HepG2 (cell line): ENCODE data around the gene GBX1. TPM values are rescaled to one million over a fixed set of nuclear protein-coding genes. Genes with fewer than 3 reads are reported as not detected.

Experiments used
- ATAC-seq: fragments of 200-7000 bp; cut with Tn5 transposase; 3 replicates; pipeline ENCODE4 v1.9.1; 2020; ENCODE audit warnings: mild to moderate bottlenecking, moderate library complexity
- BruUV-seq: library from RNA; stranded (reverse); fragments of 400-500 nt; replicated peaks from 2 replicates; lab custom pipeline; 2021; lab: Mats Ljungman, UMichigan
- CTCF ChIA-PET: fragments of 300-600 bp; formaldehyde crosslinking; extraction: SDS; loops from one replicate; lab custom pipeline; 2021; ENCODE audit warnings: low total read pairs, inconsistent platforms, low intra/inter-chr PET ratio; lab: Yijun Ruan, JAX
- POLR2A ChIA-PET: fragments of 350-600 bp; sonication (Branson Sonifier 250); formaldehyde crosslinking; loops from one replicate; lab custom pipeline; 2020; ENCODE audit warnings: antibody characterized with exemption, inconsistent platforms; lab: Yijun Ruan, JAX
- DNase-seq: peaks from one replicate; pipeline ENCODE4 v3.0.0-alpha.2; 2015; ENCODE audit warnings: low spot score
- FAIRE-seq: peaks from 3 replicates; lab custom pipeline; 2011; peaks lifted over from hg19 to GRCh38; lab: Jason Lieb, UNC
- H2AFZ ChIP-seq: one replicate; pipeline ENCODE4 v1.6.1; 2011; ENCODE audit warnings: low read length, inconsistent platforms
- H3K27ac ChIP-seq: fragments of 300-600 bp; 3 replicates; pipeline ENCODE4 v1.8.0; 2011; ENCODE audit warnings: mixed run types, mild to moderate bottlenecking, mixed read lengths, low read length, inconsistent platforms; ENCODE audit not compliant: insufficient read depth; ENCODE audit errors: extremely low read length
- H3K27me3 ChIP-seq, 2 experiments: fragments of 200-600 bp in 1 of 2; 2 replicates in 1 of 2; 3 replicates in 1 of 2; pipeline versions ENCODE4 v1.6.0 to v1.8.0; 2011; ENCODE audit warnings: low read length in 2 of 2, mild to moderate bottlenecking in 2 of 2, moderate library complexity in 2 of 2, inconsistent platforms in 1 of 2; ENCODE audit not compliant: insufficient read depth in 2 of 2, control insufficient read depth in 1 of 2
- H3K36me3 ChIP-seq, 2 experiments: fragments of 200-600 bp in 1 of 2; replicated peaks in 1 of 2; 2 replicates in 1 of 2; 3 replicates in 1 of 2; pipeline versions ENCODE4 v1.5.1 to v1.8.0; 2011; ENCODE audit warnings: low read length in 2 of 2, inconsistent platforms in 1 of 2; ENCODE audit not compliant: insufficient read depth in 2 of 2, control insufficient read depth in 1 of 2
- H3K4me1 ChIP-seq: 2 replicates; pipeline ENCODE4 v1.5.1; 2012; ENCODE audit warnings: low read length, inconsistent platforms; ENCODE audit not compliant: insufficient read depth
- H3K4me2 ChIP-seq: 2 replicates; pipeline ENCODE4 v1.6.0; 2011; ENCODE audit warnings: low read depth, low read length, inconsistent platforms
- H3K4me3 ChIP-seq, 3 experiments: fragments of 200-600 bp in 1 of 3; sonication (generic), shearing (Covaris generic) in 1 of 3; replicated peaks in 1 of 3; 2 replicates each; pipeline ENCODE4 v1.5.1; 2011 to 2016; ENCODE audit warnings: low read length in 3 of 3, inconsistent platforms in 2 of 3, low read depth in 2 of 3, mild to moderate bottlenecking in 2 of 3, control low read depth in 1 of 3, mixed read lengths in 1 of 3; ENCODE audit not compliant: insufficient read depth in 1 of 3
- H3K79me2 ChIP-seq: one replicate; pipeline ENCODE4 v1.6.1; 2011; ENCODE audit warnings: low read length, inconsistent platforms; ENCODE audit not compliant: insufficient read depth
- H3K9ac ChIP-seq: 2 replicates; pipeline ENCODE4 v1.6.0; 2011; ENCODE audit warnings: mild to moderate bottlenecking, low read depth, low read length, inconsistent platforms; ENCODE audit not compliant: insufficient read depth
- H3K9me3 ChIP-seq: 2 replicates; pipeline ENCODE4 v1.5.1; 2012; ENCODE audit warnings: mild to moderate bottlenecking, low read length
- H4K20me1 ChIP-seq: 2 replicates; pipeline ENCODE4 v1.6.0; 2011; ENCODE audit warnings: inconsistent platforms, mild to moderate bottlenecking, low read length, moderate library complexity; ENCODE audit not compliant: insufficient read depth
- ARNTL ChIP-seq: sonication (generic); formaldehyde crosslinking; IDR thresholded peaks from 2 replicates; pipeline ENCODE4 v1.4.0; 2020; ENCODE audit warnings: mild to moderate bottlenecking, missing genetic modification reagents
- CHD2 ChIP-seq: IDR thresholded peaks from 2 replicates; pipeline ENCODE4 v1.6.1; 2011; ENCODE audit warnings: low read depth, low read length, improper control_type of control experiment
- DNMT3B ChIP-seq: conservative IDR thresholded peaks from 2 replicates; pipeline ENCODE4 v1.6.1; 2016; ENCODE audit warnings: missing biosample characterization, control low read depth
- FIP1L1 ChIP-seq: fragments of 200-400 bp; formaldehyde crosslinking; IDR thresholded peaks from 2 replicates; pipeline ENCODE4 v1.6.1; 2018; ENCODE audit warnings: low read depth, mild to moderate bottlenecking, low read length, moderate library complexity, borderline replicate concordance; ENCODE audit not compliant: insufficient read depth
- KMT2A ChIP-seq: sonication (generic); formaldehyde crosslinking; IDR thresholded peaks from 2 replicates; pipeline ENCODE4 v1.4.0; 2020; ENCODE audit warnings: missing genetic modification reagents
- MYC ChIP-seq: sonication (generic); formaldehyde crosslinking; IDR thresholded peaks from 2 replicates; pipeline ENCODE4 v1.9.0; 2021; ENCODE audit warnings: missing genetic modification reagents, borderline replicate concordance
- MYNN ChIP-seq: sonication (generic); formaldehyde crosslinking; IDR thresholded peaks from 2 replicates; pipeline ENCODE4 v1.4.0; 2020; ENCODE audit warnings: mild to moderate bottlenecking, low read depth, missing genetic modification reagents
- TAF1 ChIP-seq: sonication (generic); formaldehyde crosslinking; IDR thresholded peaks from 2 replicates; pipeline ENCODE4 v1.4.0; 2020; ENCODE audit warnings: missing genetic modification reagents
- ZNF256 ChIP-seq: sonication (generic); formaldehyde crosslinking; conservative IDR thresholded peaks from 2 replicates; pipeline ENCODE4 v1.4.0; 2020; ENCODE audit warnings: missing genetic modification reagents
- ZNF33B ChIP-seq: sonication (generic); formaldehyde crosslinking; IDR thresholded peaks from 2 replicates; pipeline ENCODE4 v1.5.1; 2020; ENCODE audit warnings: mild to moderate bottlenecking, missing genetic modification reagents
- ZNF749 ChIP-seq: sonication (generic); formaldehyde crosslinking; IDR thresholded peaks from 2 replicates; pipeline ENCODE4 v1.8.0; 2022; ENCODE audit warnings: mild to moderate bottlenecking, missing genetic modification reagents, moderate library complexity, borderline replicate concordance
- ZNF768 ChIP-seq: sonication (generic); formaldehyde crosslinking; IDR thresholded peaks from 2 replicates; pipeline ENCODE4 v1.4.0; 2020; ENCODE audit warnings: missing genetic modification reagents
- ZNF776 ChIP-seq: sonication (generic); formaldehyde crosslinking; IDR thresholded peaks from 2 replicates; pipeline ENCODE4 v1.4.0; 2020; ENCODE audit warnings: mild to moderate bottlenecking, missing genetic modification reagents
- ZSCAN9 ChIP-seq: IDR thresholded peaks from 2 replicates; pipeline ENCODE4 v1.6.1; 2016; ENCODE audit warnings: borderline replicate concordance
- WGBS: methylation state at CpG from one replicate; pipeline ENCODE4 v1.1.6; 2017; ENCODE audit warnings: low lambda C conversion rate; 5-methylcytosine and 5-hydroxymethylcytosine counted together
- in situ Hi-C: cut with HindIII; loops from 2 replicates; pipeline ENCODE4 v1.10.0; 2017; ENCODE audit warnings: low pct_unique_long_range_greater_than_20kb; ENCODE audit not compliant: extremely low pct_ligation_motif_present
- intact Hi-C: fragments of 100-400 bp; cut with micrococcal nuclease; formaldehyde crosslinking; loops from one replicate; pipeline ENCODE4 v1.10.0; 2022; ENCODE audit not compliant: unreplicated experiment
- polyA plus RNA-seq, 8 experiments: library from polyadenylated mRNA; depleted of rRNA in 3 of 8; stranded (reverse) in 7 of 8; unstranded in 1 of 8; fragments of >200 nt; fragmentation: Illumina TruSeq in 4 of 8; extraction: Trizol in 4 of 8; gene quantifications; 2 replicates each; pipeline versions ENCODE4 v1.2.1 to v1.2.3, GENCODE V29; 2011 to 2016; ENCODE audit warnings: low read depth in 4 of 8, missing spikeins in 1 of 8, mixed read lengths in 1 of 8; ENCODE audit not compliant: insufficient read depth in 1 of 8
- total RNA-seq, 5 experiments: library from RNA; depleted of rRNA; stranded (reverse); fragments of >200 nt; fragmentation: Illumina TruSeq; extraction: Trizol; gene quantifications; 2 replicates each; pipeline ENCODE4 v1.2.3, GENCODE V29; 2016; ENCODE audit warnings: low read depth in 1 of 5
- TF ChIP-seq, protein P1 (sequence below): sonication (generic); formaldehyde crosslinking; IDR thresholded peaks from 2 replicates; pipeline ENCODE4 v1.4.0; 2020; ENCODE audit warnings: missing genetic modification reagents, borderline replicate concordance
- TF ChIP-seq, protein P2 (sequence below): sonication (generic); formaldehyde crosslinking; IDR thresholded peaks from 2 replicates; pipeline ENCODE4 v1.4.0; 2020; ENCODE audit warnings: missing genetic modification reagents, borderline replicate concordance
- TF ChIP-seq, protein P3 (sequence below): sonication (generic); formaldehyde crosslinking; IDR thresholded peaks from 2 replicates; pipeline ENCODE4 v1.4.0; 2020; ENCODE audit warnings: low read depth, mild to moderate bottlenecking, missing genetic modification reagents

Gene GBX1
- total and polyA plus RNA-seq, 2 of the 13 experiments (the other 11 are each of a cell fraction or from before 2014, with no cell fraction given): not detected

DNA sequence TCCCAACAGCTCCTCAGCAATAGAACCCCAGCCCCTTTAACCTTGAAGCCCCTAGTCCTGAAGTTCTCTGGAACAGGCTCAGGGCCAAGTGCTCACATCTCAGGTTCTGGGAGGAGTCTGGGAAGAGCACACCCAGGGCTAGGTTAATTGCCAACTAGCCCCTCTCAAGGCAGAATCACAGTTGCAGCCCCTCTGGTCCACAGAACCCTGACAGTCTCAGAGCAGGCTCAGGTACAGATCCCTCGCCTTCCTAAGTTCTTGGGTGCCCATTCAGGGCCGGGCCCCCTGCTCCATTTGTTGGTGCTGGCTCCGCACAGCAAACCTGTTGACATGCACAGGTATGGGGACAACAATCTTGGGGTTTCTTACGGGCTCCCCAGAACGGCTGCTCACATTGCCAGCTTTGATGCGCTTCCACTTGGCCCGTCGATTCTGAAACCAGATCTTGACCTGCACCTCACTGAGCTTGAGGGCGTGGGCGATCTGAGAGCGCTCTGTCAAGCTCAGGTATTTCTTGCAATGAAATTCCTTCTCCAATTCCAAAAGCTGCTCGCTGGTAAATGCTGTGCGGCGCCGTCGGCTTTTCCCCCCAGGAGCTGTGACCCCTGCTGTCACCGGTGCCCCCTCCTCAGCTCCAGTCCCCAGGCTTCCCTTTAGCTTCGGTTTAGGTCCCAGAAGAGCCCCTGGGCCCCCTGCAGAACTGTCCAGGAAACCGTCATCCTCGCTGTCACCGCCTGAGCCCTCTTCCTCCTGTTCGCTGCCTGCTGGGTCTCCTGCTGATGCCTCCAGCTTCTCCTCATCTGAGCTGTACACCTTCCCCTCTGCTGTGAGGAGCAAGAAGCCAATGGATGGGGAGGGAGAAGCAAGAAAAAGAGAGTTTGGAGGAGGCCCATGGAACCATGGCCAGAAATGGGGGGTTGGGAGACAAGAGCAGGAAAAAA is 18.9 kb downstream of the GBX1 start (continued):
- no peak for TF ChIP-seq ZSCAN9 (CRISPR knock-in tag)
- no peak for TF ChIP-seq ARNTL (CRISPR knock-in tag)
- no peak for TF ChIP-seq KMT2A
- no peak for TF ChIP-seq MYC
- TF ChIP-seq ZNF749 (CRISPR knock-in tag): no peak
- no peak for TF ChIP-seq ZNF768 (CRISPR knock-in tag)

DNA sequence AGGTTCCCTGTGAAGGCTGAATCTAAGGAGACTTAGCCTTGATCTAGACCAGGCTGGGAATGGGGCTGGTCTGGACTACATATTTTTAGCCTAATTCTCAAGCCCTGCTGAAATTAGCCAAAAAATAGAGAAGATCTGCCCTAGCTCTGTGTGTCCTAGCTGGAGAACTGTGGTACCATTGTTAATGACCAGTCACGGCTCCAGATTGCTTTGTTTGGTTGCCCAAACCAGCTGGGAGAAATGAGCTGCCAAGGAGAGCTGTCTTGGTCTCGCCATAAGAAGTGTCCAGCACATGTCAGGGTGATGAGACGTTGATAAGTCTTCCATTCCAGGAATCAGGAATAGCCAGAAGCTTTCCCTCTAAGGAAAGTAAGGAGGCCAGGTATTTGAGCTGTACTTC is 20.7 kb downstream of the GBX1 start:
- Histone ChIP-seq H3K36me3 (peaks cover 9 to 10% of the 10 kb centered on the region in 2 experiments; a peak in 4 of 5 replicates), H4K20me1 (no peaks in the 10 kb centered on the region), H2AFZ (no peak overlapping the region), H3K27me3 (peaks cover 2 to 22% of the 10 kb centered on the region in 2 experiments; a peak in 3 of 5 replicates), H3K27ac (no peak overlapping the region), H3K4me2 (no peak overlapping the region), H3K79me2 (no peaks in the 10 kb centered on the region), H3K4me3 (no peak overlapping the region), H3K4me1 (no peaks in the 10 kb centered on the region), H3K9me3 (no peaks in the 10 kb centered on the region), H3K9ac (no peak overlapping the region)
- in situ Hi-C loops (no loop called here), intact Hi-C loops (no loop called here)
- ChIA-PET POLR2A (no interaction called here), CTCF (no interaction called here)
- 77% methylated on average over 3 of the region's 3 CpGs for WGBS
- BruUV-seq: no TSS peak
- TF ChIP-seq FIP1L1 (no peak), ZNF33B (CRISPR knock-in tag) (no peak), CHD2 (no peak), ZNF776 (CRISPR knock-in tag) (no peak), DNMT3B (CRISPR knock-in tag) (no peak), MYNN (no peak), ZNF256 (CRISPR knock-in tag) (no peak), TAF1 (CRISPR knock-in tag) (no peak)
- TF ChIP-seq, protein P1, sequence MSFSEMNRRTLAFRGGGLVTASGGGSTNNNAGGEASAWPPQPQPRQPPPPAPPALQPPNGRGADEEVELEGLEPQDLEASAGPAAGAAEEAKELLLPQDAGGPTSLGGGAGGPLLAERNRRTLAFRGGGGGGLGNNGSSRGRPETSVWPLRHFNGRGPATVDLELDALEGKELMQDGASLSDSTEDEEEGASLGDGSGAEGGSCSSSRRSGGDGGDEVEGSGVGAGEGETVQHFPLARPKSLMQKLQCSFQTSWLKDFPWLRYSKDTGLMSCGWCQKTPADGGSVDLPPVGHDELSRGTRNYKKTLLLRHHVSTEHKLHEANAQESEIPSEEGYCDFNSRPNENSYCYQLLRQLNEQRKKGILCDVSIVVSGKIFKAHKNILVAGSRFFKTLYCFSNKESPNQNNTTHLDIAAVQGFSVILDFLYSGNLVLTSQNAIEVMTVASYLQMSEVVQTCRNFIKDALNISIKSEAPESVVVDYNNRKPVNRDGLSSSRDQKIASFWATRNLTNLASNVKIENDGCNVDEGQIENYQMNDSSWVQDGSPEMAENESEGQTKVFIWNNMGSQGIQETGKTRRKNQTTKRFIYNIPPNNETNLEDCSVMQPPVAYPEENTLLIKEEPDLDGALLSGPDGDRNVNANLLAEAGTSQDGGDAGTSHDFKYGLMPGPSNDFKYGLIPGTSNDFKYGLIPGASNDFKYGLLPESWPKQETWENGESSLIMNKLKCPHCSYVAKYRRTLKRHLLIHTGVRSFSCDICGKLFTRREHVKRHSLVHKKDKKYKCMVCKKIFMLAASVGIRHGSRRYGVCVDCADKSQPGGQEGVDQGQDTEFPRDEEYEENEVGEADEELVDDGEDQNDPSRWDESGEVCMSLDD (CRISPR knock-in tag): no peak
- TF ChIP-seq, protein P2, sequence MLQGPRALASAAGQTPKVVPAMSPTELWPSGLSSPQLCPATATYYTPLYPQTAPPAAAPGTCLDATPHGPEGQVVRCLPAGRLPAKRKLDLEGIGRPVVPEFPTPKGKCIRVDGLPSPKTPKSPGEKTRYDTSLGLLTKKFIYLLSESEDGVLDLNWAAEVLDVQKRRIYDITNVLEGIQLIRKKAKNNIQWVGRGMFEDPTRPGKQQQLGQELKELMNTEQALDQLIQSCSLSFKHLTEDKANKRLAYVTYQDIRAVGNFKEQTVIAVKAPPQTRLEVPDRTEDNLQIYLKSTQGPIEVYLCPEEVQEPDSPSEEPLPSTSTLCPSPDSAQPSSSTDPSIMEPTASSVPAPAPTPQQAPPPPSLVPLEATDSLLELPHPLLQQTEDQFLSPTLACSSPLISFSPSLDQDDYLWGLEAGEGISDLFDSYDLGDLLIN (CRISPR knock-in tag): no peak
- TF ChIP-seq, protein P3, sequence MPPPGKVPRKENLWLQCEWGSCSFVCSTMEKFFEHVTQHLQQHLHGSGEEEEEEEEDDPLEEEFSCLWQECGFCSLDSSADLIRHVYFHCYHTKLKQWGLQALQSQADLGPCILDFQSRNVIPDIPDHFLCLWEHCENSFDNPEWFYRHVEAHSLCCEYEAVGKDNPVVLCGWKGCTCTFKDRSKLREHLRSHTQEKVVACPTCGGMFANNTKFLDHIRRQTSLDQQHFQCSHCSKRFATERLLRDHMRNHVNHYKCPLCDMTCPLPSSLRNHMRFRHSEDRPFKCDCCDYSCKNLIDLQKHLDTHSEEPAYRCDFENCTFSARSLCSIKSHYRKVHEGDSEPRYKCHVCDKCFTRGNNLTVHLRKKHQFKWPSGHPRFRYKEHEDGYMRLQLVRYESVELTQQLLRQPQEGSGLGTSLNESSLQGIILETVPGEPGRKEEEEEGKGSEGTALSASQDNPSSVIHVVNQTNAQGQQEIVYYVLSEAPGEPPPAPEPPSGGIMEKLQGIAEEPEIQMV: no peak
- no peak for ATAC-seq
- no peak for DNase-seq
- no peak for FAIRE-seq
